HG03558 (cell line): ENCODE data around the gene PACC1.

ENCODE experiments used
- ATAC-seq: cut with Tn5 transposase; IDR thresholded peaks from one replicate; pipeline ENCODE4 v1.9.1; 2021; ENCODE audit warnings: moderate number of reproducible peaks; ENCODE audit not compliant: unreplicated experiment; ENCODE audit errors: extremely low read depth

The PACC1 gene

DNA sequence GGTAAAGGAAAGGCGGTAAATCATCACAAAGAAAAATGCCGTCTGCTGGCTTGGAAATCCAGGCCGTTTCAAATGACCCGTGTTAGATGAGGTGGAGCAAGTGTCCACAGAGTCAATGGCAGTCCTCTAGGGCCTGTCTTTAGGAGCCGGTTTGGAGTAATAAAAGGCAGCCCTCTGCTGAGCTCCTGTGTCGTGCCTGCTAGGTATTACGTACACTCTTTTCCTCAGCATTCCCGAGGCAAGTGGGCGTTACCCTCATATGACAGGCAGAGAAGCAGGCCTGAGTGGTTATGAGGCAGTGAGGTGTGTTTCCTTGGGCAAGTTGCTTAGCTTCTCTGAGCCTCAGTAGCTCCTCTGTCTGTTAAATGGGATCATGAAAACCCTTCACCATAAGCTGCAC lies 25.7 kb upstream of the PACC1 start:
- ATAC-seq = no peak

GRCh38 chr1:212438831-212439237 lies 24.1 kb upstream of the PACC1 start:
- ATAC-seq = no peak

- no peak for ATAC-seq
Measured at GRCh38 chr1:212437179-212437798, 22.6 kb upstream of the PACC1 start.

DNA sequence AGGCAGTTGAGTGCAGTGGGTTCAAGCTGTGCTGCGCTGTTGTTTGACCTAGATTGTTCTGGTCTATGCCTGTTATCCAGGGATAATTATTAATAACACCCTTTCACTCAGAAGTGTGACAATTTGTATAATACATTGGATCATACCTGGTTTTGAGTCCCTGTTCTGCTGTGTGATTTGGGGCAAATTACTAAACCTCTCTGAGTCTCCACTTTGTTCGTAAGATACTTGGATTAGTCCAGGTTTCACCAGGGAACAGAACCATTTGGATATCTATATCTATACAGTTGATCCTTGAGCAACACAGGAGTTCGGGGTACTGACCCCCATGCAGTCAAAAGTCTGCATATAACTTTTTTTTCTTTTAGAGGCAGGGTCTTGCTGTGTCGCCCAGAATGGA lies 20.3 kb upstream of the PACC1 start:
- ATAC-seq = no peak

DNA sequence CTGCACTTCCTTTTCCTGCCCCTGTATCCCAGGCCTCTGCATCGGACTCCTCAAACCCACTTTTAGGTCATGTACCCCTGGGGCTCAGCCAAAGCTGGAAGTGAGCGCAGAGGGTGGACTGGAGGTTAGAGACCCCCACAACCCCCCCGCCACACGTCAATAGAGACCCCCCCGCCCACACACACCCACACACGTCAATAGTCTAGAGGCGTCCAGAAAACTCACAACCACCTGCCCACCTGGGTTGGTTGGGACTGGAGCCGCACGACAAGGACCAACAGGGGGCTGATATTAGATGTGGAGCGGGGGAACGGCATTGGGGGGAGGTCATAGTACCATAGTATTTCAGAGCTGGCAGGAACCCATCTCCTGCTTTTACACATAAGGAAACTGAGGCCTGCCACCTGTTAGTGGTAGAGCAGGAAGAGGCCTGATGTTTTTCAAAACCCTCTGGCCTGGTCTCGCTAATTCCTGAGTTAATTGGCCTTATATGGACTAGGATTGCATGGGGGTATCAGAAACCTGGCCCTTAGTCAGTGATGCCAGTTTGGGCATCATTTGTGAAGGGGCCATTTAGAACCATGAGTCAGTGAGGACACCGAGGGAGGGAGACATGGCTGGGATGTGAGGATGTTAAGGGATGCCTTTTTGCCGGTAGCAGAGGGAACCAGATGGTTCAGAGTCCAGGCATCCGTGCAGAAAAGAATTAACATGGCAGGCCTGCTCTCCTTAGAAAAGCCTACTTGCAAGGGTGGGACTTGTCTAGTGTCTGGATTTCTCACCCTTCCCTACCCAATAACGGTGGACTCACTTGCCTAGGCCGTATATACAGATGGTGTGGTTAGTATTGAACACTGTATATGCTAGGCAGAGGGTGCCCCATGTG lies 19.1 kb upstream of the PACC1 start:
- ATAC-seq = no peak

- peak; percentile 95 for ATAC-seq
Measured at GRCh38 chr1:212432661-212433576, 18.2 kb upstream of the PACC1 start, which contains the start of gene NENF. NENF (plus strand) TSS chr1:212432920; CDS start chr1:212432944, 24 bp downstream.

GRCh38 chr1:212432272-212432660 lies 17.6 kb upstream of the PACC1 start:
- no peak for ATAC-seq

- ATAC-seq = no peak
Measured at GRCh38 chr1:212431644-212432043, 17.0 kb upstream of the PACC1 start.

DNA sequence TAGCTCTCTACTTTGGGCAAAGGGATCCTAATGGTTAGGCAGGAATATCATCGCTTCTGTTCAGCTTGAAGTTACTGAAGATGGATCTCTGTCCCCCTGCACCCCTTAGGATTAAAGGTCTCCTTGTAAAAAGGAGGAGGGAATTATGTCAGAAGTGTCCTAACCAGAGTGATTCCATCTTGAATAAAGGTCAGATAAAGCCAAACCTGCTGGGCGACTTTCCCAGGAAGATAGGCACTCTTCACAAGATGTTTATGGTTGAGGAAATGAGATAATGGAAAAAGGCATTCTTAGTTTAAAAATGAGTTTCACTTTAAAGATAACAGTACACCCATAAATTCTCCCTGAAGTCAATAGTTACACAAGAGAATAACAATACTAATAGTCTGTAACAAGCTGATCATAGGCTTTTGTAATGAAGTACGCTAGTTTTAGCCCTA lies 16.3 kb upstream of the PACC1 start:
- ATAC-seq = no peak

DNA sequence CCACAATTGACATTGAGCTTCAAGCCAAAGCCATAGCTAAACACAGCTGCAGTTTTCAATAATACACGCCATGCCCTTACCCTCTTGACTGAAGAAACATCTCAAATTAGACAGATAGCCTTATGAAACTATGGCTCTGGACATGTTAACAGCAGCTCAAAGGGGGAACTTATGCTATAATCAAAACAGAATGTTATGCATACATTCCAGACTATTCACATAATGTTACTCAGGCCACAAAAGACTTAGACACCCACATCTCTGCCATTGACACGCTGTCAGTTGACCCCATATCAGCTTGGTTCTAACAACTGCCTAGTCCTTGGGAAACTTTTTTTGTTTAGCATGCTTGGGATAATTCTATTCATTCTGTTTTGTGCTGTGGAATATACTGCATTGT lies 15.7 kb upstream of the PACC1 start:
- ATAC-seq = no peak

DNA sequence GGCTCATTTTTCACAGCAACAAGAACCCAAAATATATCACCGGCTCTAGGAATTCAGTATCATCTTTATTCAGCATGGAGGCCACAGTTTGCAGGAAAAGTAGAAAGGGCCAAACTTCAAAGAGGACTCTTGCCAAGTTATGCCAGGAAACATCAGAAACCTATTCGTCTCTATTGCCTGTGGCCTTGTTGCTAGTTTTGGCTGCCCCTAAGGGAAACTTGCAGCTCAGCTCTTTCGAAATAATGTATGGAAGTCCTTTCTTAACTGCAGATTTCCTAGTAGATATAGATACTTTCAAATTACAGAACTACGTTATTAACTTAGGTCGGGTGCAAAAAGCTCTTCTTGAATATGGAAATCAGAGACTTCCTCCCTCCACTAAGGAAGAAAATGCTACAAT lies 13.8 kb upstream of the PACC1 start:
- ATAC-seq = no peak

- ATAC-seq = no peak
Measured at GRCh38 chr1:212423879-212424278, 9.2 kb upstream of the PACC1 start.

- ATAC-seq = no peak
Measured at GRCh38 chr1:212421165-212421564, 6.5 kb upstream of the PACC1 start.

DNA sequence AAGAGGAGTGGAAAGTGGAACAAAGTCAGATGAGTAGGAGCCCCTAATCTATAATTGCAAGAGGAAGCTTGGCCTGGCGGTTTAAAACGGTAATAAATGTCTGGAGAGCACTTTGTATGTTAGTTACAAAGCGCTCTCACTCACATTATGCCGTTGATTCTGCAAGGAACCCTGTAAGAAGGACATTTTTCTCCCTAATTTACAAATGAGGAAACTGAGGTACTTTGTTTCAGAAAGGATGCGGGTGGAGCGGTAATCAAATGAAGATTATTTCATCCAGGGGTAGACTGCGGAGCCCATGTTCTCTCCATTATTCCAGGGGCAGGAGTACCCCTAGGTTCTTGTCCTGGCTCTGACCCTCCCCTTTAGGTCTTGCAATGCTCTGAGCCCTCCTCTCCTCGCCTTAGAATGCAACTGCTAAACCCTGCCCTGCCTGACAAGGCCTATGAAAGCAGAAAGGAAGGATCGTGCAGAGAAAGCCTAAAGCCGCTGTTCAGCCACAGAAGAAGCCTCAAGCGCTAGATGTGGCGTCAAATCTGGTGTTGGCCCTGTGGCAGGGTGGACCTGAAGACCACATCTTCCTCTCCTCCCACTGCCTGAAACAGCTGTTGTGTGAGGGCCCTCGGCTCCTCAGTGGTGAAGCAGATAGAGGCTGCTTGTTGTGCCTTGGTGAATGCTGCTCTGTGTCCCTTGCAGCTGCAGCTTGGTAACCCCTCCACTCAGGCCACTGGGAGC lies 588 bp upstream of the PACC1 start:
- no peak for ATAC-seq

DNA sequence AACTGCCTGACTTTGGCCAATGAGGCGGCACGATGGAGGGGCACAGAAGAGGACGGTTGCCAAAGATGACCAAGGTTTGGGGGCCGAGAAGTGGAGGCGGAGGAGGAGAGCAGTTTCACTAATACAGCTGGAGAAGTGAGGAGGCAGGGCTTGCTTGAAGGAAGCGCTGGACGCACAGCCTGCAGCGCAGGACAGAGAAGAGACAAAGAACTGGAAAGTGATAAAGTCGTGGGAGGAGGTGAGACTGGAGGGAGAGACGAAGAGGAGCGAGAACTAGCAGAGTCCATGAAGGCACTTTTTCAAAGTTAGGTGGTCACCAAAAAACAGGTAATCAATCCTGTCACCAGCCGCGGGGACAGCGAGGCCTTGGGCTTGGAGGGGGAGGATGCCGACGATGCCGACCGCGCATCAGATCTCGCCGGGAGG lies 771 bp downstream of the PACC1 start:
- no peak for ATAC-seq

GRCh38 chr1:212412374-212412773 lies 2.3 kb downstream of the PACC1 start:
- no peak for ATAC-seq

- no peak for ATAC-seq
Measured at GRCh38 chr1:212410231-212410820, 4.4 kb downstream of the PACC1 start.

- ATAC-seq = no peak
Measured at GRCh38 chr1:212402666-212403321, 11.9 kb downstream of the PACC1 start.
